GM12864 (cell line): ENCODE measurements around the gene CD14.

Experiments
- DNase-seq: peaks from one replicate; pipeline ENCODE4 v3.0.0-alpha.2; 2011; ENCODE audit warnings: low read depth
- H3K4me3 ChIP-seq: 2 replicates; pipeline ENCODE4 v1.5.1; 2011; ENCODE audit warnings: mild to moderate bottlenecking, low read depth, low read length, control low read depth
- CTCF ChIP-seq: IDR thresholded peaks from 2 replicates; pipeline ENCODE4 v1.5.1; 2011; ENCODE audit warnings: low read depth, mild to moderate bottlenecking, moderate library complexity, low read length, control low read depth, inconsistent platforms; ENCODE audit errors: missing control alignments

The CD14 gene

DNA sequence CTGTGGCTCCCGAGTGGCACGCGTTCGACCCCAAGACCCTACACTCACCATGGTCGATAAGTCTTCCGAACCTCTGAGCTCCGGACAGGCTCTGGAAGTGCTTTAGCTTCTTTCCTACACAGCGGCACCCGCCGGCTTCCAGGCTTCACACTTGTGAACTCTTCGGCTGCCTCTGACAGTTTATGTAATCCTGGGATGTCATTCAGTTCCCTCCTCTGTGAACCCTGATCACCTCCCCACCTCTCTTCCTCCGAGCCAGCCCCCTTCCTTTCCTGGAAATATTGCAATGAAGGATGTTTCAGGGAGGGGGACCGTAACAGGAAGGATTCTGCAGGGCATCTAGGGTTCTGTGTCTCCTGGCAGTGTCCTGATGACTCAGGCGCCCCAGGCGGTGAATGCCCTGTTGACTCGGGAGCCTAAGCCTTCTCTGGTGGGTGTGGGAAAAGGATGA, at the start of gene CD14:
TSS of gene CD14 (minus strand) at position 155 of the 451 bp plus-strand sequence. CDS start at position 51, 104 bp downstream.
- TF ChIP-seq CTCF, result no peak
- H3K4me3 ChIP-seq, result peak within 1 kb of the TSS; percentile 56
- DNase-seq, result no peak

GRCh38 chr5:140678993-140679392, 46.0 kb upstream of the CD14 start:
- H3K4me3 ChIP-seq, result no peak overlapping the region
- TF ChIP-seq CTCF, result no peak
- DNase-seq, result no peak

GRCh38 chr5:140677947-140678346, 45.0 kb upstream of the CD14 start:
- DNase-seq, result no peak
- no peak for TF ChIP-seq CTCF
- no peak overlapping the region for H3K4me3 ChIP-seq

DNA sequence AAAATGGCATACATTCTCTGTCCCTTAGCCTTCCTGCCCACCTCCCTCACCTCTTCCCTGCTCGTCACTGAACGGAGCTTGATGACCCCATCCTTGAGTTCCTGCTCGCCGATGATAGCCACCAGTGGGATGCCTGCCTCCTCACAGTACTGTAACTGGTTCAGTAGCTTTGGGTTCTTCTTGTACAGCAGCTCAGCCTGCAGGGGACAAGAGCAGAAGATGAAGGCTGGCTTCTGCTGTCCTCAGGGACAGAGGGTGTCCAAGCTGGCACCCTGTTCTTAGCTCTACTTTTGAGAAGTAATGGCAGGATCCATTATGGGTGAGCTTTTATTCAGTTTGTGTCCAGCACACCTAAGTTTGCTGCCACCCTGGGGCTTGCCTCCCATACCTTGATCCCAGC, 41.7 kb upstream of the CD14 start:
- no peak for TF ChIP-seq CTCF
- DNase-seq, result no peak
- H3K4me3 ChIP-seq, result no peak overlapping the region

DNA sequence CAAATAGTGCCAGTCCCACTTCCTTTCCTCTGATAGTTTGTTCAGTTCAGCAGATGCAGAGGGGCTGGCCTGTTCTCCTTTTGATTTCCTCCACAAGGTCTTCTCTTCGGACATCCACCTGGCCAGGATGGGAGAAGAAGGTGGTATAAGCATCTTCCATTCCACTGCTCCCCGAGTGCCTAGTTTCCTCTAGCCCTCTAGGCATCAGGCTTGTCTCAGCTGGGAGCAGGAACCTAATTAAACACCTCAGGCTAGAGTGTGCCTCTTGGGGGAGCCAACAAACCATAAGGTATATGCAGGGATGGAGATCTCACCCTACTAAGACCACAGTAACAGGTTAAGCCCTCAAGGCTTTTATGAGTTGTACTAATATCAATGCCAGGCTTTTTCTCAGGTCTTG, 41.2 kb upstream of the CD14 start:
- no peak for TF ChIP-seq CTCF
- no peak overlapping the region for H3K4me3 ChIP-seq

DNA sequence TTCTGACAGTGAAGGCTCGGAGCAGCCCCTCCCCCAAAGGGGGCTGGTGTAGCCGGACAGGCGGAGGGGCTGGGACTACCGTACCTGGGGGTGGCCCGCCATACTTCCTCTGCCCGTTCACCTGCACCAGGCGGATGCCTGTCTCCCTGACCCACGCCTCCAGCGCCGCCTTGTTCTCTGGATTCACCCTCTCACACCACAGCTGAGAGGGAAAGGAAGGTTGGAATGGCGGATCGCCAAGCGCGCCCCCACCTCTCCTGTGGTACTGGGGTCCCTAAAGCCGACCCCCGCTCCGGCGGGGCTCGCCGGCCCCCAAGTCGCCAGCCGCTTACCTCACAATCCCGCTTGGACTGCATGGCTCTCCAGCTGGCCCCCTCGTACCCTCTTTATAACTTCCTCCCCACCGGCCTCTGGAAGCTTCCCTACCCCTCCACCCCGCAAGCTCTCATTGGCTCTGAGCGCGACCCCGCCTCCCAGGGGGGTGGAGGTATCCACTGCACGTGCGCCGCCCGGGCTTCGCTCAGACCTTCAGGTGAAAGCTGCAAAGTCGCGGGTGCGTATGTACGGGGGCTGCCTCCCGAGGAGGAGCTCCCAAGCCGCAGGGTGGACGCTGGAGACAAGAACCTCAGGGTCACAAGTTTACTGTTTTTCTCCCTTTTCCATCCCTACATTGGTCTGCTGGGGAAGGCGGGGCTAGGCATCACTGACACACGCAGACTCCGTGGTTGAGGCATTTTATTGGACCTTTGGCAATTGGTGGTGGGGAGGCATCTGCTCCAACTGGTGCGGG, 40.4 kb upstream of the CD14 start, which contains the start of gene DND1:
TSS of gene DND1 (minus strand) at position 390 of the 790 bp plus-strand sequence. CDS start at position 356, 34 bp downstream.
- no peak for TF ChIP-seq CTCF
- H3K4me3 ChIP-seq, result no peak within 1 kb of the TSS

More for the DNA sequence above, 41.2 kb upstream of the CD14 start:
- no peak for DNase-seq

More for the DNA sequence above, 40.4 kb upstream of the CD14 start, which contains the start of gene DND1:
- DNase-seq, result no peak
